Caco-2 (cell line): ENCODE measurements around the gene BCL10. TPM values are rescaled to one million over a fixed set of nuclear protein-coding genes. Genes with fewer than 3 reads are reported as not detected.

Source experiments
- BruUV-seq: library from RNA; stranded (reverse); fragments of 400-500 nt; replicated peaks from 2 replicates; lab custom pipeline; 2021; lab: Mats Ljungman, UMichigan
- CTCF ChIA-PET: fragments of 300-600 bp; sonication (Branson Sonifier 250); formaldehyde crosslinking; loops from one replicate; lab custom pipeline; 2022; ENCODE audit warnings: antibody characterized with exemption; lab: Charles Lee
- POLR2A ChIA-PET: fragments of 300-600 bp; sonication (Branson Sonifier 250); formaldehyde crosslinking; loops from one replicate; lab custom pipeline; 2022; ENCODE audit warnings: antibody characterized with exemption; lab: Charles Lee
- DNase-seq, 2 experiments: peaks; one replicate each; pipeline versions ENCODE4 v3.0.0 to v3.0.0-alpha.2; 2020 to 2022
- H3K27me3 ChIP-seq: replicated peaks from 2 replicates; pipeline ENCODE4 v1.6.0; 2011; ENCODE audit warnings: low read length; ENCODE audit not compliant: control insufficient read depth, insufficient read depth
- H3K36me3 ChIP-seq: 2 replicates; pipeline ENCODE4 v1.5.1; 2011; ENCODE audit warnings: low read length; ENCODE audit not compliant: control insufficient read depth, insufficient read depth
- H3K4me1 ChIP-seq: fragments of 250-450 bp; sonication (Bioruptor Pico); 2 replicates; pipeline ENCODE4 v1.5.1; 2020; ENCODE audit warnings: mild to moderate bottlenecking
- H3K4me3 ChIP-seq: 2 replicates; pipeline ENCODE4 v1.5.1; 2011; ENCODE audit warnings: low read depth, mild to moderate bottlenecking, control low read depth, low read length
- H3K9me3 ChIP-seq: fragments of 250-450 bp; sonication (Bioruptor Pico); 2 replicates; pipeline ENCODE4 v1.5.1; 2020; ENCODE audit warnings: mild to moderate bottlenecking, moderate library complexity
- H3K27ac Mint-ChIP-seq: one replicate; pipeline ENCODE4 v1.8.0; 2022; ENCODE audit warnings: mixed read lengths; ENCODE audit not compliant: unreplicated experiment
- H3K27me3 Mint-ChIP-seq: one replicate; pipeline ENCODE4 v1.8.0; 2022; ENCODE audit warnings: mixed read lengths; ENCODE audit not compliant: insufficient read depth, unreplicated experiment
- H3K36me3 Mint-ChIP-seq: one replicate; pipeline ENCODE4 v1.8.0; 2022; ENCODE audit warnings: mild to moderate bottlenecking, mixed read lengths; ENCODE audit not compliant: insufficient read depth, unreplicated experiment
- H3K4me1 Mint-ChIP-seq: one replicate; pipeline ENCODE4 v1.8.0; 2022; ENCODE audit warnings: low read depth, mixed read lengths; ENCODE audit not compliant: unreplicated experiment
- H3K4me3 Mint-ChIP-seq: one replicate; pipeline ENCODE4 v1.8.0; 2022; ENCODE audit warnings: mild to moderate bottlenecking, moderate library complexity, mixed read lengths; ENCODE audit not compliant: unreplicated experiment
- H3K9me3 Mint-ChIP-seq: one replicate; pipeline ENCODE4 v1.8.0; 2022; ENCODE audit warnings: mixed read lengths; ENCODE audit not compliant: unreplicated experiment
- intact Hi-C: fragments of 100-400 bp; cut with micrococcal nuclease; formaldehyde crosslinking; loops from one replicate; pipeline ENCODE4 v1.10.0; 2022; ENCODE audit not compliant: unreplicated experiment
- total RNA-seq: library from RNA; stranded (reverse); gene quantifications from 2 replicates; pipeline ENCODE4 v1.2.3, GENCODE V29; 2022
- TF ChIP-seq, protein P1 (sequence below), 2 experiments: fragments of 200-600 bp in 1 of 2; IDR thresholded peaks; 1 replicate in 1 of 2; 2 replicates in 1 of 2; pipeline versions ENCODE4 v1.5.1 to v1.8.0; 2011 to 2022; ENCODE audit warnings: antibody characterized with exemption in 1 of 2, control low read depth in 1 of 2, inconsistent platforms in 1 of 2, low read depth in 1 of 2, low read length in 1 of 2, mild to moderate bottlenecking in 1 of 2, moderate library complexity in 1 of 2; ENCODE audit not compliant: insufficient read depth in 1 of 2, severe bottlenecking in 1 of 2, unreplicated experiment in 1 of 2

The BCL10 gene
- total RNA-seq, 1 experiment from 2014 or later: 18.1 TPM

- no peaks in the 10 kb centered on the region for H3K36me3 ChIP-seq
- Mint-ChIP-seq H3K4me1 (peaks cover 19% of the 10 kb centered on the region), H3K9me3 (no peaks in the 10 kb centered on the region), H3K27ac (peak overlapping the region; percentile 50), H3K27me3 (no peaks in the 10 kb centered on the region), H3K4me3 (peak overlapping the region; percentile 47), H3K36me3 (peaks cover 4% of the 10 kb centered on the region)
- POLR2A ChIA-PET: no interaction called here
- peaks cover 13% of the 10 kb centered on the region for H3K4me1 ChIP-seq
- no TSS peak for BruUV-seq
- no peak overlapping the region for H3K4me3 ChIP-seq
- no peaks in the 10 kb centered on the region for H3K9me3 ChIP-seq
- H3K27me3 ChIP-seq: no peaks in the 10 kb centered on the region
- intact Hi-C loops: no loop called here
- CTCF ChIA-PET: no interaction called here
- DNase-seq: no peak
- TF ChIP-seq, protein P1, sequence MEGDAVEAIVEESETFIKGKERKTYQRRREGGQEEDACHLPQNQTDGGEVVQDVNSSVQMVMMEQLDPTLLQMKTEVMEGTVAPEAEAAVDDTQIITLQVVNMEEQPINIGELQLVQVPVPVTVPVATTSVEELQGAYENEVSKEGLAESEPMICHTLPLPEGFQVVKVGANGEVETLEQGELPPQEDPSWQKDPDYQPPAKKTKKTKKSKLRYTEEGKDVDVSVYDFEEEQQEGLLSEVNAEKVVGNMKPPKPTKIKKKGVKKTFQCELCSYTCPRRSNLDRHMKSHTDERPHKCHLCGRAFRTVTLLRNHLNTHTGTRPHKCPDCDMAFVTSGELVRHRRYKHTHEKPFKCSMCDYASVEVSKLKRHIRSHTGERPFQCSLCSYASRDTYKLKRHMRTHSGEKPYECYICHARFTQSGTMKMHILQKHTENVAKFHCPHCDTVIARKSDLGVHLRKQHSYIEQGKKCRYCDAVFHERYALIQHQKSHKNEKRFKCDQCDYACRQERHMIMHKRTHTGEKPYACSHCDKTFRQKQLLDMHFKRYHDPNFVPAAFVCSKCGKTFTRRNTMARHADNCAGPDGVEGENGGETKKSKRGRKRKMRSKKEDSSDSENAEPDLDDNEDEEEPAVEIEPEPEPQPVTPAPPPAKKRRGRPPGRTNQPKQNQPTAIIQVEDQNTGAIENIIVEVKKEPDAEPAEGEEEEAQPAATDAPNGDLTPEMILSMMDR (IDR thresholded peaks at IDR 0.05; ENCODE audit: insufficient read depth in 1 of 2, low read depth in 1 of 2, low read length in 1 of 2, severe bottlenecking in 1 of 2, unreplicated experiment in 1 of 2): no peak
Observed at GRCh38 chr1:85297538-85297854, 21.1 kb upstream of the BCL10 start.

GRCh38 chr1:85296980-85297379 is 20.5 kb upstream of the BCL10 start:
- no TSS peak for BruUV-seq
- TF ChIP-seq, protein P1 (IDR thresholded peaks at IDR 0.05; ENCODE audit: insufficient read depth in 1 of 2, low read depth in 1 of 2, low read length in 1 of 2, severe bottlenecking in 1 of 2, unreplicated experiment in 1 of 2): no peak
- peak overlapping the region; percentile 50 for H3K27ac Mint-ChIP-seq
- intact Hi-C loops: no loop called here
- H3K36me3 Mint-ChIP-seq: peaks cover 4% of the 10 kb centered on the region
- peaks cover 13% of the 10 kb centered on the region for H3K4me1 ChIP-seq
- ChIA-PET CTCF (no interaction called here), POLR2A (no interaction called here)
- H3K4me1 Mint-ChIP-seq: peaks cover 19% of the 10 kb centered on the region
- H3K9me3 ChIP-seq: no peaks in the 10 kb centered on the region
- no peaks in the 10 kb centered on the region for H3K27me3 Mint-ChIP-seq
- no peak overlapping the region for H3K4me3 ChIP-seq
- H3K9me3 Mint-ChIP-seq: no peaks in the 10 kb centered on the region
- DNase-seq: no peak
- H3K36me3 ChIP-seq: no peaks in the 10 kb centered on the region
- H3K27me3 ChIP-seq: no peaks in the 10 kb centered on the region
- no peak overlapping the region for H3K4me3 Mint-ChIP-seq

- no peak overlapping the region for H3K4me3 Mint-ChIP-seq
- TF ChIP-seq, protein P1 (IDR thresholded peaks at IDR 0.05; ENCODE audit: insufficient read depth in 1 of 2, low read depth in 1 of 2, low read length in 1 of 2, severe bottlenecking in 1 of 2, unreplicated experiment in 1 of 2): no peak
- H3K36me3 Mint-ChIP-seq: peaks cover 4% of the 10 kb centered on the region
Observed at GRCh38 chr1:85295654-85296053, 19.2 kb upstream of the BCL10 start.

More at GRCh38 chr1:85295654-85296053, 19.2 kb upstream of the BCL10 start:
- no peaks in the 10 kb centered on the region for H3K9me3 Mint-ChIP-seq
- H3K4me3 ChIP-seq: no peak overlapping the region
- intact Hi-C loops: no loop called here
- no peaks in the 10 kb centered on the region for H3K27me3 Mint-ChIP-seq
- POLR2A ChIA-PET: no interaction called here
- CTCF ChIA-PET: no interaction called here
- no peaks in the 10 kb centered on the region for H3K9me3 ChIP-seq
- H3K36me3 ChIP-seq: no peaks in the 10 kb centered on the region
- H3K27ac Mint-ChIP-seq: no peak overlapping the region
- no peaks in the 10 kb centered on the region for H3K27me3 ChIP-seq
- peaks cover 13% of the 10 kb centered on the region for H3K4me1 ChIP-seq
- H3K4me1 Mint-ChIP-seq: peaks cover 19% of the 10 kb centered on the region
- no TSS peak for BruUV-seq
- no peak for DNase-seq
